Suprapubic skin (tissue), 4 donors: ENCODE results near the gene MCOLN1. TPM values are rescaled to one million over a fixed set of nuclear protein-coding genes. Genes with fewer than 3 reads are reported as not detected.

Source experiments
- DNase-seq, 2 donors: peaks; one replicate each; pipeline ENCODE4 v3.0.0-alpha.2; 2019; ENCODE audit warnings: low spot score in 2 of 2
- H3K27ac ChIP-seq: fragments of 200-600 bp; sonication (generic); one replicate; pipeline ENCODE4 v1.5.1; 2019
- H3K27me3 ChIP-seq: fragments of 200-600 bp; sonication (generic); one replicate; pipeline ENCODE4 v1.5.1; 2019
- H3K36me3 ChIP-seq: fragments of 200-600 bp; sonication (generic); one replicate; pipeline ENCODE4 v1.5.1; 2019
- H3K4me1 ChIP-seq: fragments of 200-600 bp; sonication (generic); one replicate; pipeline ENCODE4 v1.5.1; 2019
- H3K4me3 ChIP-seq: fragments of 200-600 bp; sonication (generic); one replicate; pipeline ENCODE4 v1.5.1; 2019; ENCODE audit warnings: mild to moderate bottlenecking
- H3K9me3 ChIP-seq: fragments of 200-600 bp; sonication (generic); one replicate; pipeline ENCODE4 v1.5.1; 2019
- EP300 ChIP-seq: sonication (generic); formaldehyde crosslinking; IDR thresholded peaks from one replicate; pipeline ENCODE4 v1.6.1; 2017; ENCODE audit warnings: antibody characterized with exemption
- POLR2A ChIP-seq, 2 donors: fragments of 450-650 bp; IDR thresholded peaks; one replicate each; pipeline ENCODE4 v1.6.1; 2017; ENCODE audit warnings: antibody characterized with exemption in 2 of 2, mild to moderate bottlenecking in 2 of 2, moderate library complexity in 2 of 2
- POLR2AphosphoS5 ChIP-seq, 3 donors: sonication (generic); formaldehyde crosslinking; IDR thresholded peaks; one replicate each; pipeline ENCODE4 v1.6.1; 2017; ENCODE audit warnings: antibody characterized with exemption in 3 of 3
- WGBS: methylation state at CpG from one replicate; pipeline ENCODE4 v1.1.5; 2018; 5-methylcytosine and 5-hydroxymethylcytosine counted together
- total RNA-seq, 4 donors: library from RNA; depleted of rRNA; stranded (reverse); fragments of >200 nt; gene quantifications; one replicate each; pipeline ENCODE4 v1.1.0, GENCODE V29; 2016
- TF ChIP-seq, protein P1 (sequence below), 2 donors: fragments of 200-600 bp in 1 of 2; fragments of 450-650 bp in 1 of 2; sonication (generic) in 1 of 2; IDR thresholded peaks; one replicate each; pipeline ENCODE4 v1.5.1; 2016 to 2019; ENCODE audit warnings: antibody characterized with exemption in 2 of 2, mild to moderate bottlenecking in 1 of 2, moderate library complexity in 1 of 2

Gene MCOLN1
- total RNA-seq, 4 donors from 2014 or later = 15.9 to 43.6 (median 29.5) TPM

DNA sequence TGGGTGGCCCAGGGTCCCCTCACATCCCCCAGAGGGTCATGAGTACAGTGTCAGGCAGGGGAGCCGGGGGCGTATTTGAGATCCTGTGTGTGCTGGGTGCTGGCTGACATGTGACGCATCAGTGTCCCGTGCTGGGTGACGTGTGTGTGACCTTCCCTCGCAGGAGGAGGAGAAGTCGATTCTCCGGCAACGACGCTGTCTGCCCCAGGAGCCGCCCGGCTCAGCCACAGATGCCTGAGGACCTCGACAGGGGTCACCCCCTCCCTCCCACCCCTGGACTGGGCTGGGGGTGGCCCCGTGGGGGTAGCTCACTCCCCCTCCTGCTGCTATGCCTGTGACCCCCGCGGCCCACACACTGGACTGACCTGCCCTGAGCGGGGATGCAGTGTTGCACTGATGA, 38.9 kb downstream of the MCOLN1 start:
- Histone ChIP-seq H3K36me3 (peaks cover 54% of the 10 kb centered on the region), H3K4me3 (no peak overlapping the region), H3K4me1 (no peaks in the 10 kb centered on the region), H3K27me3 (no peaks in the 10 kb centered on the region), H3K9me3 (no peaks in the 10 kb centered on the region), H3K27ac (no peak overlapping the region)
- no peak for DNase-seq
- WGBS = 100% methylated on average over 2 of the region's 17 CpGs
- TF ChIP-seq POLR2A (IDR thresholded peaks at IDR 0.05) = no peak
- TF ChIP-seq POLR2AphosphoS5 (IDR thresholded peaks at IDR 0.05) = no peak
- no peak for TF ChIP-seq EP300
- TF ChIP-seq, protein P1, sequence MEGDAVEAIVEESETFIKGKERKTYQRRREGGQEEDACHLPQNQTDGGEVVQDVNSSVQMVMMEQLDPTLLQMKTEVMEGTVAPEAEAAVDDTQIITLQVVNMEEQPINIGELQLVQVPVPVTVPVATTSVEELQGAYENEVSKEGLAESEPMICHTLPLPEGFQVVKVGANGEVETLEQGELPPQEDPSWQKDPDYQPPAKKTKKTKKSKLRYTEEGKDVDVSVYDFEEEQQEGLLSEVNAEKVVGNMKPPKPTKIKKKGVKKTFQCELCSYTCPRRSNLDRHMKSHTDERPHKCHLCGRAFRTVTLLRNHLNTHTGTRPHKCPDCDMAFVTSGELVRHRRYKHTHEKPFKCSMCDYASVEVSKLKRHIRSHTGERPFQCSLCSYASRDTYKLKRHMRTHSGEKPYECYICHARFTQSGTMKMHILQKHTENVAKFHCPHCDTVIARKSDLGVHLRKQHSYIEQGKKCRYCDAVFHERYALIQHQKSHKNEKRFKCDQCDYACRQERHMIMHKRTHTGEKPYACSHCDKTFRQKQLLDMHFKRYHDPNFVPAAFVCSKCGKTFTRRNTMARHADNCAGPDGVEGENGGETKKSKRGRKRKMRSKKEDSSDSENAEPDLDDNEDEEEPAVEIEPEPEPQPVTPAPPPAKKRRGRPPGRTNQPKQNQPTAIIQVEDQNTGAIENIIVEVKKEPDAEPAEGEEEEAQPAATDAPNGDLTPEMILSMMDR (IDR thresholded peaks at IDR 0.05) = no peak

DNA sequence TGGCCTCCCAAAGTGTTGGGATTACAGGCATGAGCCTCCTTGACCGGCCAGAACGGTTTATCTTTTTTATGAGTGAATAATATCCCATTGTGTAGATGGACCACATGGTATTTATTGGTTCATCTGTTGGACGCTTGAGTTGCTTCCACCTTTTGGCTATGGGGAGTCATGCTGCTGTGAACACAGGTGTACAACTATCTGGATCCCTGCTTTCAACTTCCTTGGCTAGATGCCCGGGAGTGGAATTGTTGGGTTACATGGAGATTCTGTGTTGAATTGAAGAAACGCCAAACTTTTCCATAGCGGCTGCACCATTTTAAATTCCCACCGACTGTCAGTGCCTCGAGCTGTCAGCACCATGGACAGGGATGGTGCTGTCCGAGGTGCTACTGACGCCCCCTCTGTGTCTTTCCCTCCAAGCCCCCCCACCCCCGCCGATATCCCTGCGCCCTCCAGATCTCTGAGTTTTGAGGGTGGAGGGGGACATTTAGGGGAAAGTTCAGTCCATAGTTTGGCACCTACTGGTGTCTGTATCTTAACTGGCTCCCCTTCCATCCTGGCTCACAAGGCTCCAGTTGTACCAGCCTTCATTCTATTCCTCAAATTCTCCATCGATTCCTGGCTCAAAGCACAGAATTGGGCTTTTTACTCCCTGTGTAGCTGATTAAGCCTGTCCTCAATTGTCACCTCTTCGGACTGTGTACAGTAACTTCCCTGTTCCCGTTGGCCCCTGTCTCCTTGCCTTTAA, 40.4 kb downstream of the MCOLN1 start:
- WGBS = 64% methylated on average over 14 of the region's 16 CpGs
- Histone ChIP-seq H3K27ac (no peak overlapping the region), H3K9me3 (no peaks in the 10 kb centered on the region), H3K27me3 (no peaks in the 10 kb centered on the region), H3K36me3 (peaks cover 39% of the 10 kb centered on the region), H3K4me1 (no peaks in the 10 kb centered on the region), H3K4me3 (no peak overlapping the region)
- DNase-seq = no peak
- TF ChIP-seq, protein P1 (IDR thresholded peaks at IDR 0.05) = no peak
- TF ChIP-seq EP300 = no peak
- no peak for TF ChIP-seq POLR2AphosphoS5 (IDR thresholded peaks at IDR 0.05)
- TF ChIP-seq POLR2A (IDR thresholded peaks at IDR 0.05) = no peak

DNA sequence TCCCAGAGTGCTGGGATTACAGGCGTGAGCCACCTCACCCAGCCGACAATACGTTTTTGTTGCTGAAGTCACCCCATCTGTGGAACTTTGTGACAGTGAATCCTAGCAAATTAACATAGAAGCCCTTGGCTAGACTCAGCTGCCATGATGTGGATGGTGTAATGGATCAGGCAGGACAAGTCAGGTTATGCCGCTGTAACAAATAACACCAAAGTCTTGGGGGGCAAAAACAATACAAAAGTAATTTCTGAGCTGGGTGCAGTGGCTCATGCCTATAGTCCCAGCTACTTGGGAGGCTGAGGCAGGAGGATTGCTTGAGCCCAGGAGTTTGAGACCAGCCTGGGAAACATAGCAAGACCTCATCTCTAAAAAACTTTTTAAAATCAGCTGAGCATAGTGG, 42.4 kb downstream of the MCOLN1 start:
- H3K27me3 ChIP-seq = no peaks in the 10 kb centered on the region
- peaks cover 18% of the 10 kb centered on the region for H3K36me3 ChIP-seq
- no peak for DNase-seq
- H3K9me3 ChIP-seq = no peaks in the 10 kb centered on the region
- no peak overlapping the region for H3K4me3 ChIP-seq
- no peak overlapping the region for H3K27ac ChIP-seq
- WGBS = 86% methylated on average over 4 of the region's 4 CpGs
- no peaks in the 10 kb centered on the region for H3K4me1 ChIP-seq
- TF ChIP-seq, protein P1 (IDR thresholded peaks at IDR 0.05) = no peak
- no peak for TF ChIP-seq POLR2A (IDR thresholded peaks at IDR 0.05)
- TF ChIP-seq EP300 = no peak
- TF ChIP-seq POLR2AphosphoS5 (IDR thresholded peaks at IDR 0.05) = no peak

DNA sequence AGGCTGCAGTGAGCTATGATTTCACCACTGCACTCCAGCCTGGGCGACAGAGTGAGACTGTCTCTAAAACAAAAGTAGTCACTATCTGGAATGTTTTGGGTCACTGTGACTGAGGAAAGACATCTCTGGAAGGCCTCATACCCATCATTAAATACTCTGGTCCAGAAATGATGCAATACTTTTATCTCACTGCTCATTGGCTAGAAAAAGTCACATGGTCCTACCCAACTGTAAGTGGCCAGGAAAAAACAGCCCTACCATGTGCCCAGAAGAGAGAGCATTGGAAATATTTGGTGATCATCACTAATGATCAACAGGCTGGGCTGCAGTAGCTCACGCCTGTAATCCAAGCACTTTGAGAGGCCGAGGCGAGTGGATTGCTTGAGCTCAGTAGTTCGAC, 42.9 kb downstream of the MCOLN1 start:
- 94% methylated on average over 5 of the region's 5 CpGs for WGBS
- H3K9me3 ChIP-seq = no peaks in the 10 kb centered on the region
- H3K27me3 ChIP-seq = no peaks in the 10 kb centered on the region
- peaks cover 15% of the 10 kb centered on the region for H3K36me3 ChIP-seq
- no peak for DNase-seq
- TF ChIP-seq, protein P1 (IDR thresholded peaks at IDR 0.05) = no peak
- no peak for TF ChIP-seq POLR2A (IDR thresholded peaks at IDR 0.05)
- TF ChIP-seq POLR2AphosphoS5 (IDR thresholded peaks at IDR 0.05) = no peak
- TF ChIP-seq EP300 = no peak
- H3K27ac ChIP-seq = no peak overlapping the region
- no peak overlapping the region for H3K4me3 ChIP-seq
- no peaks in the 10 kb centered on the region for H3K4me1 ChIP-seq

DNA sequence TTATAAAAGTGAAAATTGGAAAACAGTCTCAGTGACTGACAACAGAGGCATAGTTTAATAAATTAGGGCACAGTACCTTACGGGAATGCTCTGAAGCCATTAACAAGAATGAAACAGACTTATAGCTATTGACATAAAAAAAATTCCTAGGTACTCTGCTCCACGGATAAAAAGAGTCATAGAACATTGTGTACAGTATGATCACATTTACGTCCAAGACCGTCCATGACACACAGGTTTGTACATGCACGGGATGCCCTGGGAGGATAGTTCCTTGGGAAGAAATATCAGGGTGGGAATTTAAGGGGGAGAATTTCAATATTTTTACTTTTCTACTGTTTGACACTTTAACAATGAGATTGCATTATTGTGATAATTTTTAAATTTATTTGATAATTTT, 48.3 kb downstream of the MCOLN1 start:
- Histone ChIP-seq H3K27me3 (no peaks in the 10 kb centered on the region), H3K9me3 (no peaks in the 10 kb centered on the region), H3K27ac (peak overlapping the region; percentile 38), H3K4me1 (no peaks in the 10 kb centered on the region), H3K4me3 (no peak overlapping the region), H3K36me3 (no peaks in the 10 kb centered on the region)
- DNase-seq = no peak
- TF ChIP-seq EP300 (no peak), POLR2A (IDR thresholded peaks at IDR 0.05) (no peak), POLR2AphosphoS5 (IDR thresholded peaks at IDR 0.05) (no peak)
- TF ChIP-seq, protein P1 (IDR thresholded peaks at IDR 0.05) = no peak
- 46% methylated on average over 5 of the region's 5 CpGs for WGBS
